Cerebellar nuclear complex (tissue), 1 donor: Measurements from ENCODE around the gene SUPV3L1.
"Not testable (repeated sequence)": the region's sequence is repeated elsewhere in the genome, so short reads cannot be mapped to it uniquely, and the experiment has no call there.

Experiments used
- DNase-seq, 2 experiments: peaks; one replicate each; lab custom pipeline; 2025; lab: John Stamatoyannopoulos, UW

The SUPV3L1 gene

GRCh38 chr10:69179743-69180524 is at the start of gene SUPV3L1:
TSS of gene SUPV3L1 (plus strand) at chr10:69180234. CDS start at chr10:69180292, 58 bp downstream.
- peak; percentile 42 to 93 for DNase-seq

GRCh38 chr10:69130251-69130650 is 49.8 kb upstream of the SUPV3L1 start:
- no peak for DNase-seq

GRCh38 chr10:69139961-69140360 is 40.1 kb upstream of the SUPV3L1 start:
- no peak for DNase-seq

GRCh38 chr10:69141304-69141703 is 38.7 kb upstream of the SUPV3L1 start:
- DNase-seq, result no peak

GRCh38 chr10:69142074-69142473 is 38.0 kb upstream of the SUPV3L1 start:
- not testable (repeated sequence) for DNase-seq

- no peak for DNase-seq
These were observed 37.1 kb upstream of the SUPV3L1 start for GRCh38 chr10:69142983-69143382.

GRCh38 chr10:69145329-69145728 is 34.7 kb upstream of the SUPV3L1 start:
- DNase-seq, result no peak

GRCh38 chr10:69145864-69146263 is 34.2 kb upstream of the SUPV3L1 start:
- DNase-seq, result no peak

- no peak for DNase-seq
These were observed 33.3 kb upstream of the SUPV3L1 start for GRCh38 chr10:69146759-69147158.

GRCh38 chr10:69151984-69152383 is 28.1 kb upstream of the SUPV3L1 start:
- no peak for DNase-seq

GRCh38 chr10:69153227-69153626 is 26.8 kb upstream of the SUPV3L1 start:
- DNase-seq, result no peak

GRCh38 chr10:69160809-69161241 is 19.2 kb upstream of the SUPV3L1 start:
- DNase-seq, result no peak

- no peak for DNase-seq
These were observed 11.5 kb upstream of the SUPV3L1 start for GRCh38 chr10:69168493-69168892.

GRCh38 chr10:69172241-69172982 is 7.6 kb upstream of the SUPV3L1 start:
- no peak for DNase-seq

GRCh38 chr10:69175326-69175725 is 4.7 kb upstream of the SUPV3L1 start:
- DNase-seq, result not testable (repeated sequence)

GRCh38 chr10:69176823-69177222 is 3.2 kb upstream of the SUPV3L1 start:
- DNase-seq, result no peak

- DNase-seq, result no peak
These were observed 818 bp upstream of the SUPV3L1 start for GRCh38 chr10:69179089-69179742.

- DNase-seq, result no peak
These were observed 631 bp downstream of the SUPV3L1 start for GRCh38 chr10:69180525-69181204.

- no peak for DNase-seq
These were observed 1.4 kb downstream of the SUPV3L1 start for GRCh38 chr10:69181433-69181832.

- DNase-seq, result no peak
These were observed 2.0 kb downstream of the SUPV3L1 start for GRCh38 chr10:69182005-69182404.

- no peak for DNase-seq
These were observed 6.5 kb downstream of the SUPV3L1 start for GRCh38 chr10:69186524-69186923.

GRCh38 chr10:69201045-69201444 is 21.0 kb downstream of the SUPV3L1 start:
- no peak for DNase-seq
